ENCODE measurements around the gene NEK7. TPM values are rescaled to one million over a fixed set of nuclear protein-coding genes. Genes with fewer than 3 reads are reported as not detected.

Gene NEK7
- total RNA-seq, 6 experiments from 2014 or later: 20.6 to 32.3 (median 21.5) TPM

- peak; percentile 76 for TF ChIP-seq POLR2A (IDR thresholded peaks at IDR 0.05)
- TF ChIP-seq CTCF (IDR thresholded peaks at IDR 0.05): no peak
- intact Hi-C loops (cut with DNase I): no loop called here
These were observed 2.2 kb downstream of the NEK7 start for GRCh38 chr1:198158735-198159589.

GRCh38 chr1:198160222-198160621 is 3.4 kb downstream of the NEK7 start:
- intact Hi-C loops (cut with DNase I): no loop called here
- 74% methylated on average over 7 of the region's 7 CpGs for WGBS (ENCODE audit: insufficient coverage, low coverage, low lambda C conversion rate, missing lambda C conversion rate)
- Histone ChIP-seq H3K27me3 (no peaks in the 10 kb centered on the region), H3K4me1 (peaks cover 0 to 29% (median 15%) of the 10 kb centered on the region in 4 donors), H3K36me3 (no peaks in the 10 kb centered on the region), H3K9me3 (no peaks in the 10 kb centered on the region), H3K27ac (no peak overlapping the region), H3K4me3 (no peak overlapping the region)
- TF ChIP-seq POLR2A (IDR thresholded peaks at IDR 0.05) (no peak), CTCF (IDR thresholded peaks at IDR 0.05) (no peak)
- ATAC-seq: no peak
- DNase-seq: no peak

More at GRCh38 chr1:198158735-198159589, 2.2 kb downstream of the NEK7 start:
- H3K9me3 ChIP-seq: no peaks in the 10 kb centered on the region
- no peaks in the 10 kb centered on the region for H3K36me3 ChIP-seq
- peak; percentile 78 to 88 (median 82) for ATAC-seq
- no peaks in the 10 kb centered on the region for H3K27me3 ChIP-seq
- H3K4me3 ChIP-seq: peak overlapping the region; percentile 83 to 93 (median 90)
- under 1% methylated on average over 37 of the region's 37 CpGs for WGBS (ENCODE audit: insufficient coverage, low coverage, low lambda C conversion rate, missing lambda C conversion rate)
- peaks cover 0 to 29% (median 15%) of the 10 kb centered on the region in 4 donors for H3K4me1 ChIP-seq
- H3K27ac ChIP-seq: peak overlapping the region; percentile 94 to 99 (median 98)
- DNase-seq: peak; percentile 92 to 94 (median 93)

- ATAC-seq: no peak
- WGBS (ENCODE audit: insufficient coverage, low coverage, low lambda C conversion rate, missing lambda C conversion rate): 88% methylated on average over 4 of the region's 4 CpGs
- intact Hi-C loops (cut with DNase I): no loop called here
- no peak for DNase-seq
- Histone ChIP-seq H3K27me3 (no peaks in the 10 kb centered on the region), H3K36me3 (no peaks in the 10 kb centered on the region), H3K4me1 (peaks cover 0 to 38% (median 16%) of the 10 kb centered on the region in 4 donors), H3K4me3 (no peak overlapping the region), H3K9me3 (no peaks in the 10 kb centered on the region), H3K27ac (peak overlapping the region in 1 of 3 donors; percentile 1)
- TF ChIP-seq CTCF (IDR thresholded peaks at IDR 0.05) (no peak), POLR2A (IDR thresholded peaks at IDR 0.05) (no peak)
These were observed 4.3 kb downstream of the NEK7 start for GRCh38 chr1:198160946-198161614.

- Histone ChIP-seq H3K4me3 (no peak overlapping the region), H3K27ac (peak overlapping the region; percentile 1 to 20 (median 7)), H3K36me3 (no peaks in the 10 kb centered on the region), H3K9me3 (no peaks in the 10 kb centered on the region), H3K4me1 (peaks cover 0 to 44% (median 19%) of the 10 kb centered on the region in 4 donors), H3K27me3 (no peaks in the 10 kb centered on the region)
- TF ChIP-seq CTCF (IDR thresholded peaks at IDR 0.05) (no peak), POLR2A (IDR thresholded peaks at IDR 0.05) (no peak)
- ATAC-seq (no peak), DNase-seq (no peak)
- intact Hi-C loops (cut with DNase I): no loop called here
- 44% methylated on average over 2 of the region's 2 CpGs for WGBS (ENCODE audit: insufficient coverage, low coverage, low lambda C conversion rate, missing lambda C conversion rate)
These were observed 4.9 kb downstream of the NEK7 start for GRCh38 chr1:198161718-198162090.

All from right lobe of liver (tissue), 6 donors.